Esophagus muscularis mucosa (tissue), 4 donors: ENCODE measurements around the gene TPK1.

Source experiments
- EP300 ChIP-seq: sonication (generic); formaldehyde crosslinking; IDR thresholded peaks from one replicate; pipeline ENCODE4 v1.6.1; 2017; ENCODE audit warnings: antibody characterized with exemption
- POLR2A ChIP-seq: fragments of 450-650 bp; IDR thresholded peaks from one replicate; pipeline ENCODE4 v1.6.1; 2017; ENCODE audit warnings: antibody characterized with exemption, moderate library complexity, mild to moderate bottlenecking, low read depth
- TF ChIP-seq, protein P1 (sequence below), 3 experiments: fragments of 200-600 bp in 2 of 3; fragments of 450-650 bp in 1 of 3; sonication (generic) in 2 of 3; IDR thresholded peaks; one replicate each; pipeline ENCODE4 v1.5.1; 2017 to 2019; ENCODE audit warnings: antibody characterized with exemption in 3 of 3, mild to moderate bottlenecking in 2 of 3, moderate library complexity in 1 of 3

DNA sequence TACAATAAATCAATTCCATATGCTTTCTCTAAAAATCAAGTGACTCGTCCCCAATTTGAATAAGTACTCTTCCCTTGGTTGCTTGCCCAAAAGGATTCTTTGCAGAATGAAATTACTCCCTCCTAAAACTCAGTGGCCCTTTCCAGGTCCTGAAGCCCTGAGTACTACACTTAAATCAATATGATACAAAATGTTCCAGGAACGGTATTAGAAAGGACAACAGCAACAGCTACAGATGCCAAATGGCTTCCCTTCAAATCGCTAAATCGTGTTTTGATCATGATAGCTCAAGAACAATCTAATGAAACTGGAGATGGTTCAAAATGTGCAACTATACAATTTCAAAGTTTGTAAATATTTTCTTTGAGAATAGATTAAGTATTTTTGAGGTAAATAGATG lies 59.4 kb downstream of the TPK1 start:
- TF ChIP-seq, protein P1, sequence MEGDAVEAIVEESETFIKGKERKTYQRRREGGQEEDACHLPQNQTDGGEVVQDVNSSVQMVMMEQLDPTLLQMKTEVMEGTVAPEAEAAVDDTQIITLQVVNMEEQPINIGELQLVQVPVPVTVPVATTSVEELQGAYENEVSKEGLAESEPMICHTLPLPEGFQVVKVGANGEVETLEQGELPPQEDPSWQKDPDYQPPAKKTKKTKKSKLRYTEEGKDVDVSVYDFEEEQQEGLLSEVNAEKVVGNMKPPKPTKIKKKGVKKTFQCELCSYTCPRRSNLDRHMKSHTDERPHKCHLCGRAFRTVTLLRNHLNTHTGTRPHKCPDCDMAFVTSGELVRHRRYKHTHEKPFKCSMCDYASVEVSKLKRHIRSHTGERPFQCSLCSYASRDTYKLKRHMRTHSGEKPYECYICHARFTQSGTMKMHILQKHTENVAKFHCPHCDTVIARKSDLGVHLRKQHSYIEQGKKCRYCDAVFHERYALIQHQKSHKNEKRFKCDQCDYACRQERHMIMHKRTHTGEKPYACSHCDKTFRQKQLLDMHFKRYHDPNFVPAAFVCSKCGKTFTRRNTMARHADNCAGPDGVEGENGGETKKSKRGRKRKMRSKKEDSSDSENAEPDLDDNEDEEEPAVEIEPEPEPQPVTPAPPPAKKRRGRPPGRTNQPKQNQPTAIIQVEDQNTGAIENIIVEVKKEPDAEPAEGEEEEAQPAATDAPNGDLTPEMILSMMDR (IDR thresholded peaks at IDR 0.05): no peak
- TF ChIP-seq EP300 (no peak), POLR2A (no peak)
